OCI-LY3 (cell line): ENCODE data around the gene SPPL3.

Experiments
- H2AFZ ChIP-seq: fragments of 200-600, 300-600 bp; shearing (Covaris generic); 2 replicates; pipeline ENCODE4 v1.6.0; 2014; ENCODE audit warnings: antibody characterized with exemption, low read depth, low read length
- H3K27ac ChIP-seq: fragments of 200-600, 300-600 bp; sonication (generic); 2 replicates; pipeline ENCODE4 v1.5.1; 2014; ENCODE audit warnings: mild to moderate bottlenecking, low read length, moderate library complexity, mixed read lengths
- H3K27me3 ChIP-seq: fragments of 200-600, 300-600 bp; sonication (generic); 2 replicates; pipeline ENCODE4 v1.6.1; 2014; ENCODE audit warnings: low read depth, low read length, mixed read lengths
- H3K36me3 ChIP-seq: fragments of 200-600, 300-600 bp; sonication (generic); replicated peaks from 2 replicates; pipeline ENCODE3; 2014; ENCODE audit warnings: low read depth, low read length, mixed read lengths
- H3K4me1 ChIP-seq: fragments of 300-600, 200-600 bp; sonication (generic); 2 replicates; pipeline ENCODE4 v1.6.1; 2014; ENCODE audit warnings: low read length, mixed read lengths
- H3K4me2 ChIP-seq: fragments of 200-600, 300-600 bp; sonication (generic); 2 replicates; pipeline ENCODE4 v1.6.1; 2014; ENCODE audit warnings: low read length, mixed read lengths
- H3K4me3 ChIP-seq: fragments of 300-600, 200-600 bp; sonication (generic); 2 replicates; pipeline ENCODE4 v1.5.1; 2014; ENCODE audit warnings: antibody characterized with exemption, mild to moderate bottlenecking, low read length, moderate library complexity
- H3K79me2 ChIP-seq: fragments of 300-600, 200-600 bp; shearing (Covaris generic); 2 replicates; pipeline ENCODE4 v1.6.1; 2014; ENCODE audit warnings: mild to moderate bottlenecking, low read length, mixed read lengths
- H3K9ac ChIP-seq: fragments of 300-600, 200-600 bp; shearing (Covaris generic); 2 replicates; pipeline ENCODE4 v1.6.0; 2014; ENCODE audit warnings: mild to moderate bottlenecking, low read length, moderate library complexity
- H3K9me3 ChIP-seq: fragments of 200-600, 300-600 bp; shearing (Covaris generic); 2 replicates; pipeline ENCODE4 v1.6.1; 2014; ENCODE audit warnings: low read length, mixed read lengths; ENCODE audit not compliant: insufficient read depth
- H4K20me1 ChIP-seq: fragments of 200-600, 300-600 bp; sonication (generic); 2 replicates; pipeline ENCODE4 v1.6.1; 2016; ENCODE audit warnings: low read length, mixed read lengths; ENCODE audit not compliant: insufficient read depth
- EZH2phosphoT487 ChIP-seq: fragments of 200-600 bp; shearing (Covaris generic); IDR thresholded peaks from 2 replicates; pipeline ENCODE4 v1.6.1; 2018; ENCODE audit warnings: antibody characterized with exemption, mixed run types, low read depth
- TF ChIP-seq, protein P1 (sequence below): fragments of 200-600, 300-600 bp; sonication (generic); IDR thresholded peaks from 2 replicates; pipeline ENCODE4 v1.5.1; 2014; ENCODE audit warnings: antibody characterized with exemption, low read length, low read depth

The SPPL3 gene

DNA sequence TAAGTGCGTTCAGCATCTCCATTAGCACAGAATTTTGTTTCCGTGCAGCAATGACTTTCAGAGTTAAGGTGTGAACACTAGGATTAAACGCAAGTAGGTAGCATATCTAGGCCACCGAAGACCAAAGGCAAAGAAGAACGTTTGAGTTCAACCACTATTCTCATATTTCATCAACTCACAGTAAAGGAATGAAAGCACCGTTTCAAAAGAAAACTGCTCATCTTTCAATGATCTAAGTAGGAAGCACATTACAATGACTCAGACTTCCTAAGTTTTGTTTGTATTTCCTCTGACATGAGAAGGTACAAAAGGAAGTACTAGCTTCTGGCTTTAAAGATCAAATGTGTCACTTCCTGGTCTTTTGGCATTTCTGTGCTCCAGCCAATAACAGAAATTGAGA, 121.0 kb downstream of the SPPL3 start:
- Histone ChIP-seq H3K79me2 (no peaks in the 10 kb centered on the region), H3K9ac (no peak overlapping the region), H3K27ac (no peak overlapping the region), H3K36me3 (peaks cover 25% of the 10 kb centered on the region), H3K27me3 (no peaks in the 10 kb centered on the region), H3K4me1 (no peaks in the 10 kb centered on the region), H2AFZ (no peak overlapping the region), H3K9me3 (no peaks in the 10 kb centered on the region), H4K20me1 (no peaks in the 10 kb centered on the region), H3K4me2 (no peak overlapping the region), H3K4me3 (no peak overlapping the region)
- TF ChIP-seq, protein P1, sequence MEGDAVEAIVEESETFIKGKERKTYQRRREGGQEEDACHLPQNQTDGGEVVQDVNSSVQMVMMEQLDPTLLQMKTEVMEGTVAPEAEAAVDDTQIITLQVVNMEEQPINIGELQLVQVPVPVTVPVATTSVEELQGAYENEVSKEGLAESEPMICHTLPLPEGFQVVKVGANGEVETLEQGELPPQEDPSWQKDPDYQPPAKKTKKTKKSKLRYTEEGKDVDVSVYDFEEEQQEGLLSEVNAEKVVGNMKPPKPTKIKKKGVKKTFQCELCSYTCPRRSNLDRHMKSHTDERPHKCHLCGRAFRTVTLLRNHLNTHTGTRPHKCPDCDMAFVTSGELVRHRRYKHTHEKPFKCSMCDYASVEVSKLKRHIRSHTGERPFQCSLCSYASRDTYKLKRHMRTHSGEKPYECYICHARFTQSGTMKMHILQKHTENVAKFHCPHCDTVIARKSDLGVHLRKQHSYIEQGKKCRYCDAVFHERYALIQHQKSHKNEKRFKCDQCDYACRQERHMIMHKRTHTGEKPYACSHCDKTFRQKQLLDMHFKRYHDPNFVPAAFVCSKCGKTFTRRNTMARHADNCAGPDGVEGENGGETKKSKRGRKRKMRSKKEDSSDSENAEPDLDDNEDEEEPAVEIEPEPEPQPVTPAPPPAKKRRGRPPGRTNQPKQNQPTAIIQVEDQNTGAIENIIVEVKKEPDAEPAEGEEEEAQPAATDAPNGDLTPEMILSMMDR: no peak
- TF ChIP-seq EZH2phosphoT487: no peak

DNA sequence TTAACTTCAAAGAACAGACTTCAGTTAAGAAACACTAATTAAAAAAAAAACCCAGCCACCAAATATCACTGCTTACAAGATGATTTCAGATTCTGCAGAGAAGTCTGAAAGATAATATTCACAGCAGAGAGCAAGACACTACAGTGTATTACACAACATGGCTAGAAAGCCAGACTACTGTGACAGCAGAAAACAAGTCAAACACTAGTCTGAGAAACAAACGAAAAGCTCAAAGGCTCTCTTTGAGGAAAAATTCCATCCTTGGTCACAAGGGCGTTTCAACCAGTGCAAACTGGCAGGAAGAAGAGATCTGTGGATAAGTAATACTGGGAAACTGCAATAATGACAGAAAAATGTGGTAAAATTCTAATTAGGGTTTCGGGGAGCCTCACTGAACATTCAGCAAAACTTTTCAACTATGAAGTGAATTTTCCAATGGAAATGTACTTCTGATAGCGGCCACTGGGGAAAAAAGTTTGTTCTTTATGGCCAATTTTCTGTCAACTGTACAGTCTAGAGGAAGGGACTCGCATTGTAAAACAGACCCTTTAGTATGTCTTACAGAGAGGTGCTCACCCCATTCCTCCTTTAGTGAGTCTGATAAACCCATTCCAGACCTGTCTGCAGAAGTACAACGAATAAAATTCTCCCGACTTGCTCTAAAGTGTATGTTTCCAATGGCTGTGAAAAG, 128.2 kb downstream of the SPPL3 start:
- no peaks in the 10 kb centered on the region for H3K9me3 ChIP-seq
- TF ChIP-seq EZH2phosphoT487: no peak
- TF ChIP-seq, protein P1: peak; percentile 30
- H3K4me3 ChIP-seq: no peak overlapping the region
- no peaks in the 10 kb centered on the region for H3K27me3 ChIP-seq
- peaks cover 7% of the 10 kb centered on the region for H3K36me3 ChIP-seq
- peaks cover 8% of the 10 kb centered on the region; the same call in 1 of the 2 replicates for H3K4me1 ChIP-seq
- no peak overlapping the region for H3K27ac ChIP-seq
- H4K20me1 ChIP-seq: no peaks in the 10 kb centered on the region
- H3K9ac ChIP-seq: no peak overlapping the region
- H2AFZ ChIP-seq: no peak overlapping the region
- H3K79me2 ChIP-seq: no peaks in the 10 kb centered on the region
- no peak overlapping the region for H3K4me2 ChIP-seq

DNA sequence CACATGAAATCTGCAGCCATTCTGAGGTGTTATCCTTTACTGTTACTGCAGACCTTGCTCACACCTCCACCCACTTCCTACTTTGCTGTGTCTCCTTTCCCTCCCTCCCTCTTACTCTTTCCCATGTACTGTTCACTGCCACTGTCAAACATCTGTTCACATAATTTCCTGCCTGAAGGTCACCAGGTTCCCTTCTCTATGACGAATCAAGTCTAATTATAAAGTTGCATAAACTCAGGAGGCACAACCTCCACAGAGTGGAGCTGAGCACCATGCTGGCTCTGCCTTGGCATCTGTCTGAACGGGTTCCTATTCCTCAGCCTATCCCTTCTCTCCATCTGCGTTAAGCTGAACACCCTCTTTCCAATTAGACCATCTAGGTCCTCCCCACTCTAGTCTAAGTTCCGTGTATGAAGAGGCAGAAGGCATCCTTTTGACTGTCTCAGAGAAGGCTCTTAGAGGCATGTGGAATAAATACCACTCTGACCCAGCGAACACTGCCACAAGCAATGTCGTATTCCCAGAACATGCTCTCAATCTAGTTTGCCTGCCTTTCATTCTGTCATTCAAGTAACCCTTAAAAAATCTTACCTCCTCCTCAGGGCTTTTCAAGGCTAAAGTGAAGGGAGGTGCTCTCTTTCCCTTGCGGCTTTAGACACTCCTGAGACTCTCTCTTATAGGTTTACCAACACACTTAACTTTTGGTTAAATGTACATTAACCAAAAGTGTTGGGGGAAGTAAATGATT, 129.8 kb downstream of the SPPL3 start:
- Histone ChIP-seq H4K20me1 (no peaks in the 10 kb centered on the region), H3K4me3 (no peak overlapping the region), H3K27me3 (no peaks in the 10 kb centered on the region), H3K27ac (no peak overlapping the region), H3K9me3 (no peaks in the 10 kb centered on the region), H3K36me3 (peaks cover 7% of the 10 kb centered on the region), H2AFZ (no peak overlapping the region), H3K79me2 (no peaks in the 10 kb centered on the region), H3K4me1 (peaks cover 8% of the 10 kb centered on the region; the same call in 1 of the 2 replicates), H3K4me2 (no peak overlapping the region), H3K9ac (no peak overlapping the region)
- no peak for TF ChIP-seq EZH2phosphoT487
- TF ChIP-seq, protein P1: no peak

DNA sequence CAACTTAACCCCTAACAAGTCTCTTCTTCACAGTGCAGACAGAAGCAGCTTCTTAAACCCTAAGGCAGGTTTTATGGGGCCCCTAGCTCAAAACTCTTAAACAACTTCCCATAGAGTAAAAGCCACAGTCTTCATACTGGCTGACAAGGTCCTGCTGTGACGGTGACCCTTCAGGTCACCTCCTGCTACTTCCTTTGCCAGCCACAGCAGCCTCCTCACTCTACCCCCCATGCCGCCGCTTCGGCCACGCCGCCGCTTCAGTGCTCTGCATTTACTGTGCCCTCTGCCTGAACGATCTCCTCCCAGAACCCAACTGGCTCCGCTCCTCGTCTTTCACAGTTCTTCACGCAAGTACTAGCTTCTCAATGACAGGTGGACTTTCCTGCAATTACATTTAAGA, 133.1 kb downstream of the SPPL3 start:
- peaks cover 23% of the 10 kb centered on the region for H3K4me1 ChIP-seq
- no peaks in the 10 kb centered on the region for H3K27me3 ChIP-seq
- no peak for TF ChIP-seq EZH2phosphoT487
- TF ChIP-seq, protein P1: no peak
- peaks cover 27% of the 10 kb centered on the region for H3K36me3 ChIP-seq
- no peak overlapping the region for H2AFZ ChIP-seq
- no peak overlapping the region for H3K9ac ChIP-seq
- no peak overlapping the region for H3K27ac ChIP-seq
- H3K4me2 ChIP-seq: no peak overlapping the region
- H3K4me3 ChIP-seq: no peak overlapping the region
- no peaks in the 10 kb centered on the region for H3K9me3 ChIP-seq
- H3K79me2 ChIP-seq: no peaks in the 10 kb centered on the region
- no peaks in the 10 kb centered on the region for H4K20me1 ChIP-seq
